Ishikawa (cell line): ENCODE results near the gene HIF3A.

Experiments
- CEBPB ChIP-seq: IDR thresholded peaks from 2 replicates; pipeline ENCODE4 v1.6.1; 2012
- CREB1 ChIP-seq: IDR thresholded peaks from 2 replicates; pipeline ENCODE4 v1.6.1; 2012; ENCODE audit warnings: low read depth
- EGR1 ChIP-seq: IDR thresholded peaks from 2 replicates; pipeline ENCODE4 v1.6.1; 2012
- EP300 ChIP-seq: IDR thresholded peaks from 2 replicates; pipeline ENCODE4 v1.6.1; 2012; ENCODE audit warnings: borderline replicate concordance
- FOXM1 ChIP-seq: IDR thresholded peaks from 2 replicates; pipeline ENCODE4 v1.6.1; 2012; ENCODE audit warnings: low read depth, borderline replicate concordance
- MAX ChIP-seq: IDR thresholded peaks from 2 replicates; pipeline ENCODE4 v1.6.1; 2012
- NFIC ChIP-seq: IDR thresholded peaks from 2 replicates; pipeline ENCODE4 v1.6.1; 2012
- RAD21 ChIP-seq: IDR thresholded peaks from 2 replicates; pipeline ENCODE4 v1.6.1; 2012; ENCODE audit warnings: low read depth
- REST ChIP-seq: IDR thresholded peaks from 2 replicates; pipeline ENCODE4 v1.6.1; 2012; ENCODE audit warnings: low read depth, mild to moderate bottlenecking
- TAF1 ChIP-seq: IDR thresholded peaks from 2 replicates; pipeline ENCODE4 v1.6.1; 2012; ENCODE audit warnings: low read depth, mild to moderate bottlenecking
- TCF12 ChIP-seq: IDR thresholded peaks from 2 replicates; pipeline ENCODE4 v1.6.1; 2012; ENCODE audit warnings: low read depth
- TEAD4 ChIP-seq: IDR thresholded peaks from 2 replicates; pipeline ENCODE4 v1.6.1; 2012
- USF1 ChIP-seq: IDR thresholded peaks from 2 replicates; pipeline ENCODE4 v1.6.1; 2012
- YY1 ChIP-seq: IDR thresholded peaks from 2 replicates; pipeline ENCODE4 v1.6.1; 2012; ENCODE audit warnings: low read depth
- ZBTB7A ChIP-seq: IDR thresholded peaks from 2 replicates; pipeline ENCODE4 v1.6.1; 2012; ENCODE audit warnings: low read depth

HIF3A gene

GRCh38 chr19:46371371-46371901 is 74.6 kb downstream of the HIF3A start:
- TF ChIP-seq MAX (no peak), REST (no peak), RAD21 (peak; percentile 27; the same call in 1 of the 2 replicates)

GRCh38 chr19:46372901-46373490 is 76.2 kb downstream of the HIF3A start:
- TF ChIP-seq RAD21: peak; percentile 20; the same call in 1 of the 2 replicates
- TF ChIP-seq CREB1: no peak
- no peak for TF ChIP-seq TAF1

GRCh38 chr19:46373491-46374359 is 76.9 kb downstream of the HIF3A start:
- no peak; the same call in 1 of the 2 replicates for TF ChIP-seq REST
- peak; percentile 49 for TF ChIP-seq FOXM1
- TF ChIP-seq NFIC: peak; percentile 97
- TF ChIP-seq TEAD4: peak; percentile 84
- peak; percentile 92 for TF ChIP-seq MAX
- peak; percentile 39 for TF ChIP-seq USF1
- TF ChIP-seq CEBPB: peak; percentile 56; the same call in 1 of the 2 replicates
- TF ChIP-seq TAF1: peak; percentile 47
- TF ChIP-seq ZBTB7A: peak; percentile 45; the same call in 1 of the 2 replicates
- TF ChIP-seq EP300: peak; percentile 80
- TF ChIP-seq RAD21: peak; percentile 38; the same call in 1 of the 2 replicates
- no peak for TF ChIP-seq CREB1
- TF ChIP-seq TCF12: peak; percentile 98
- TF ChIP-seq YY1: peak; percentile 75
- TF ChIP-seq EGR1: peak; percentile 91

GRCh38 chr19:46374536-46375475 is 78.0 kb downstream of the HIF3A start:
- TF ChIP-seq TCF12 (no peak), EGR1 (no peak), REST (no peak), USF1 (no peak), MAX (no peak), NFIC (no peak), CREB1 (no peak), EP300 (no peak), ZBTB7A (no peak), FOXM1 (no peak), TAF1 (no peak), CEBPB (no peak), YY1 (no peak), TEAD4 (no peak)
